ENCODE measurements around the gene INPP5F. TPM values are rescaled to one million over a fixed set of nuclear protein-coding genes. Genes with fewer than 3 reads are reported as not detected.

Gene INPP5F
- total and polyA plus RNA-seq, 2 of the 13 experiments (the other 11 are each of a cell fraction or from before 2014, with no cell fraction given) = 12.5 to 15.7 TPM

DNA sequence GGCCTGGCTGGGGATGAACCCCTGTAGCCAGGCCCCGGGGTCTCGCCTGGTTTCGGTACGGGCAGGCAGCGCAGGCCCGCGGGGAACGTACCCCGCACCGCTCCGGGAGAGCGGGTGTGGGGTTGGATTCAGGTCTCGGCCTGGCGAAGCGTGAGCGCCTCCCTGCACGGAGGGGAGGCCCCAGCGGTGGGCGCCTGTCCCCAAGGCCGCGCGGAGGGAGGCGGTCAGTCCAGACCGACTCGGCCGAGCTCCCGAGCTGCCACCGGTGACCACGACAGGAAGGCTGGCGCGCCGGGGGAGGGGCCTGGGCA lies 378 bp upstream of the INPP5F start (continued):
- TF ChIP-seq CAMTA2 (CRISPR knock-in tag; IDR thresholded peaks at IDR 0.05; ENCODE audit: borderline replicate concordance) (no peak), ZNF7 (CRISPR knock-in tag; IDR thresholded peaks at IDR 0.05) (no peak), ZBTB4 (CRISPR knock-in tag; IDR thresholded peaks at IDR 0.05; ENCODE audit: borderline replicate concordance) (no peak), NFKBIZ (CRISPR knock-in tag; IDR thresholded peaks at IDR 0.05) (no peak), KDM3A (CRISPR knock-in tag; IDR thresholded peaks at IDR 0.05; ENCODE audit: low read depth) (0 out of 2 replicates have a peak, but pooled peaks have one; percentile 55), ZFP90 (CRISPR knock-in tag; IDR thresholded peaks at IDR 0.05; ENCODE audit: borderline replicate concordance) (no peak), ZMYM2 (CRISPR knock-in tag; IDR thresholded peaks at IDR 0.05) (no peak), PAX8 (CRISPR knock-in tag; IDR thresholded peaks at IDR 0.05; ENCODE audit: borderline replicate concordance) (no peak), NCOA5 (CRISPR knock-in tag; IDR thresholded peaks at IDR 0.05) (no peak), FOXJ3 (CRISPR knock-in tag; IDR thresholded peaks at IDR 0.05; ENCODE audit: borderline replicate concordance) (no peak), ZBTB46 (CRISPR knock-in tag; IDR thresholded peaks at IDR 0.05; ENCODE audit: borderline replicate concordance) (no peak), DPF2 (CRISPR knock-in tag; IDR thresholded peaks at IDR 0.05; ENCODE audit: borderline replicate concordance, low read depth) (no peak), PAXIP1 (CRISPR knock-in tag; conservative IDR thresholded peaks at IDR 0.05) (peak; percentile 67; the same call in 1 of the 2 replicates), HNRNPUL1 (IDR thresholded peaks at IDR 0.05; ENCODE audit: low read depth, low read length) (no peak), ZNF775 (CRISPR knock-in tag; IDR thresholded peaks at IDR 0.05; ENCODE audit: borderline replicate concordance) (no peak), CHD4 (IDR thresholded peaks at IDR 0.05; ENCODE audit: borderline replicate concordance, low read length) (no peak)
- TF ChIP-seq, protein P1, sequence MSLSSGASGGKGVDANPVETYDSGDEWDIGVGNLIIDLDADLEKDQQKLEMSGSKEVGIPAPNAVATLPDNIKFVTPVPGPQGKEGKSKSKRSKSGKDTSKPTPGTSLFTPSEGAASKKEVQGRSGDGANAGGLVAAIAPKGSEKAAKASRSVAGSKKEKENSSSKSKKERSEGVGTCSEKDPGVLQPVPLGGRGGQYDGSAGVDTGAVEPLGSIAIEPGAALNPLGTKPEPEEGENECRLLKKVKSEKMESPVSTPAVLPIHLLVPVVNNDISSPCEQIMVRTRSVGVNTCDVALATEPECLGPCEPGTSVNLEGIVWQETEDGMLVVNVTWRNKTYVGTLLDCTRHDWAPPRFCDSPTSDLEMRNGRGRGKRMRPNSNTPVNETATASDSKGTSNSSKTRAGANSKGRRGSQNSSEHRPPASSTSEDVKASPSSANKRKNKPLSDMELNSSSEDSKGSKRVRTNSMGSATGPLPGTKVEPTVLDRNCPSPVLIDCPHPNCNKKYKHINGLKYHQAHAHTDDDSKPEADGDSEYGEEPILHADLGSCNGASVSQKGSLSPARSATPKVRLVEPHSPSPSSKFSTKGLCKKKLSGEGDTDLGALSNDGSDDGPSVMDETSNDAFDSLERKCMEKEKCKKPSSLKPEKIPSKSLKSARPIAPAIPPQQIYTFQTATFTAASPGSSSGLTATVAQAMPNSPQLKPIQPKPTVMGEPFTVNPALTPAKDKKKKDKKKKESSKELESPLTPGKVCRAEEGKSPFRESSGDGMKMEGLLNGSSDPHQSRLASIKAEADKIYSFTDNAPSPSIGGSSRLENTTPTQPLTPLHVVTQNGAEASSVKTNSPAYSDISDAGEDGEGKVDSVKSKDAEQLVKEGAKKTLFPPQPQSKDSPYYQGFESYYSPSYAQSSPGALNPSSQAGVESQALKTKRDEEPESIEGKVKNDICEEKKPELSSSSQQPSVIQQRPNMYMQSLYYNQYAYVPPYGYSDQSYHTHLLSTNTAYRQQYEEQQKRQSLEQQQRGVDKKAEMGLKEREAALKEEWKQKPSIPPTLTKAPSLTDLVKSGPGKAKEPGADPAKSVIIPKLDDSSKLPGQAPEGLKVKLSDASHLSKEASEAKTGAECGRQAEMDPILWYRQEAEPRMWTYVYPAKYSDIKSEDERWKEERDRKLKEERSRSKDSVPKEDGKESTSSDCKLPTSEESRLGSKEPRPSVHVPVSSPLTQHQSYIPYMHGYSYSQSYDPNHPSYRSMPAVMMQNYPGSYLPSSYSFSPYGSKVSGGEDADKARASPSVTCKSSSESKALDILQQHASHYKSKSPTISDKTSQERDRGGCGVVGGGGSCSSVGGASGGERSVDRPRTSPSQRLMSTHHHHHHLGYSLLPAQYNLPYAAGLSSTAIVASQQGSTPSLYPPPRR (CRISPR knock-in tag; IDR thresholded peaks at IDR 0.05; ENCODE audit: borderline replicate concordance) = peak; percentile 30; the same call in 1 of the 2 replicates
